CD4-positive, alpha-beta T cell treated with Interleukin-1 beta for 1 hour (primary cell): Measurements from ENCODE around the gene CCDC171.

Experiments used
- DNase-seq, 2 donors: peaks; one replicate each; pipeline ENCODE4 v3.0.0-alpha.2; 2020 to 2022

The CCDC171 gene

GRCh38 chr9:16010221-16010620 lies 457.4 kb downstream of the CCDC171 start:
- no peak for DNase-seq

DNA sequence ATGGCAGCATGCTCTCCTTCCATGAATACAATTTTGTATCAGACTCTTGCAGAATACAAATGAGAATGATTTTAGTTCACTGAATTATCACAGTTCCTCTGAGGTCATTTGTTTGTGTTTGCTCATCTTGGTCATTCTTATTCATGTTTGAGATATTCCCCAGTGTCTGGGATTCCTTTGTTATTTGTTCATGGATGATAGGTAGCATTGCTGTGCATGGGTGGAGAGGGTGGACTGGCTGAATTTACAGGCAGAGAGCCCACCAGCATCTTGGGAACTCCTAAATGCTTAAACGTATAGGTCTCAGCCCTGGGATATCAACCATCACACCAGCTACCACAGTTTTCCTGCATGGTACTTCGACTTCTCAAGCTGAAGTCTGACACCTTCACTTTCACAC lies 459.8 kb downstream of the CCDC171 start:
- no peak for DNase-seq

DNA sequence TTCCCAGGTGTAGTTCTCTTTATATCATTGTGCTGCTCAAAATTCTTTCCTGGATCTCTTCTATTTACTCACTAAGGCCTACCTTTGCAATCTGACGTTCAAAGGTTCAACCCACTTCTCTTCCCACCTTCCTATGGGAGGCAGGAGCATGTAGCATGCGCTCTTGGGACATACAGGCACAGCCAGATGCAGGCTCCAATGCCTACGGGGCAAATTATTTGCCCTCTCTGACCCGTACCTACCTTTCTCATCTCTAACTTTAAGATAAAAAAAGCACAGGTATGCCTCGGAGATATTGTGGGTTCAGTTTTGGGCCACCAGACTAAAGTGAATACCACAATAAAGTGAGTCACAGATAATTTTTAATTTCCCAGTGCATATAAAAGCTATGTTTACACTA lies 460.5 kb downstream of the CCDC171 start:
- DNase-seq, result no peak

DNA sequence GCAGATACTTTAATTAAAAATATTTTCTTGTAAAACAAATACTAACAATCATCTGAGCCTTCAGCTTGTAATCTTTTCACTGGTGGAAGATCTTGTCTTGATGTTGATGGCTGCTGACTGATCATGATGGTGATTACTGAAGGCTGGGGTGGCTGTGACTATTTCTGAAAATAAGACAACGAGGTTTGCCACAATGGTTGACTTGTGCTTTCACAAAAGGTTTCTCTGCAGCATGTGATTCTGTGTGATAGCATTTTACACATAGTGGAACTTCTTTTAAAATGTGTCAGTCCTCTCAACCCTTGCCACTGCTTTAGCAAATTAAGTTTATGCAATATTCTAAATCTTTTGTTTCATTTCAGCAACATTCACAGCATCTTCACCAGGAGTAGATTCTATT lies 461.0 kb downstream of the CCDC171 start:
- no peak for DNase-seq

DNA sequence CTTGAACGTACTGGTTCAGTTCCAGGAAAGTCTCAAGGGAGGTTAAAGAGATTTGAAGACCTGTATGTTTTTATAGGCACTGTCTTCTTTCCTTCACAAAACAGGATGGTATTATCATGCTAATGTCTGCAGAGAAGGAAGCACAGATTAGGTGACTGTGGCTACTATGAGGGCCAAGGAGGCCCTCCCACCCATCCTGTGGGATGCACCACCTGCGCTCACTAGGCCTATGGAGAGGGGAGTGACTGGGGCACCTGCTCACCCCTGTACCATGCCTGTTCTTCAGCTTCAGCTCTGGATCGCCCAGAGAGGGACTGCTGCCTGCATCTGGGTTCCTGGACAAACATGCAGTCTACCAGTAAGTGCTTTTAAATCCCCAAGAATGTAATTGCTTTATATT lies 469.4 kb downstream of the CCDC171 start:
- no peak for DNase-seq

DNA sequence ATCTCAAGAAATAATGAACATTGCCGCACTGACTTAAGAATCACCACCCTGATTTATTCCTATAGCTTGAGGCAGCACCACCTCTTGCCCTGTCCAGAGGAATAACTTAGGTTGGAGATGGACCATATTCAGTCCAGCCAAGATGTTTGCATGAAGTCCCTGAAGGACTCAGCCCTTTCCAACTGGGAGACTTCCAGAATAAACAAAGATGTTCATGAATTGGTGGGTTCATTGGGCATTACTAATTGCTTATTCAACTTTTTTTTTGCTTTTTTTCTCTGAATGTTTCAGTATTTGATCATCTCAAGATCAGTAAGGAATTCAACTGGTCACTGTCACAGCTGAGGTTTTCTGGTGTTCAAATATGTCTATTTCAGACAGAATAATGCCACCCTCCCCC lies 470.6 kb downstream of the CCDC171 start:
- no peak for DNase-seq
